HPDE6-E6E7 (cell line): ENCODE results near the gene LRRC8C.

Experiments used
- DNase-seq: peaks from one replicate; pipeline ENCODE4 v3.0.0; 2011; ENCODE audit warnings: missing footprints; ENCODE audit errors: extremely low spot score

Gene LRRC8C

DNA sequence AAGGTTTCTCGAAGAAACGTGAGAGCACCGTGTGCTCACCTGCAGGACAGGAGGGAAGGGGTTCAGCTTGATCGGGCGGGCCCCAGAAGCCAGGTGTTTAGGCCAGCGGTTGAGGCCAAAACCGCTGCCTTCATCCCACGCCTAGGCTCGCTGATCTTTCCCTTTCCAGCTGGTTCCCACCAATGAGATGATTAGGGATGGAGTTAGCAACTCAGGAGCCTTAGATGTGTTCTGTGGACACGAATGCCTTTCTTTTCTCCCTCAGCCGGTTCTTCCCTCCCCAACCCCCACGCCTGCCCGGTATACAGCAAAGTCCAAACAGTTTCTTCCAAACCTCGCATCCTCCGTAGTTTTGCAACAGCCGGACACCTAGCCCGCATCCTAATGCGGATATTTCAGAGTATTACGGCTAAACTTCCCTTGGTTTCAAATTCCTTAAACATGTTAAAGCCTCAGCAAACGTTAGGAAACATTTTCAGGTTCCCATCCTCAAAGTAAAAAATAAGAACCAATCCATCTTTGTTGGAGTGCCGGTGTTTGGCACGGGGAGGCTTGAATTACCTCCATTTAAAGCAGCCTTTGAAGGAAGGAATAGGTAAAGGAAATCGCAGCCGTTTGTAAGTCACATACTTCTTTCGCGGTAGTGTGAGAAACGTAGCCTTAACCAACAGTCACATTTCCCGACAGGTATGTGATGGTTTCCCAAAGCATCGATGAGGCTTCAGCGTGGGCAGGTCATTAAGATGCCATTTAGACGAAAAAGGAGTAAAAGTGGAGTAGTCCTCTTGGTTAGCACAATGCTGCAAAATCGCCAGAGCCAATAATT lies 1.1 kb downstream of the LRRC8C start:
- peak; percentile 17 for DNase-seq

DNA sequence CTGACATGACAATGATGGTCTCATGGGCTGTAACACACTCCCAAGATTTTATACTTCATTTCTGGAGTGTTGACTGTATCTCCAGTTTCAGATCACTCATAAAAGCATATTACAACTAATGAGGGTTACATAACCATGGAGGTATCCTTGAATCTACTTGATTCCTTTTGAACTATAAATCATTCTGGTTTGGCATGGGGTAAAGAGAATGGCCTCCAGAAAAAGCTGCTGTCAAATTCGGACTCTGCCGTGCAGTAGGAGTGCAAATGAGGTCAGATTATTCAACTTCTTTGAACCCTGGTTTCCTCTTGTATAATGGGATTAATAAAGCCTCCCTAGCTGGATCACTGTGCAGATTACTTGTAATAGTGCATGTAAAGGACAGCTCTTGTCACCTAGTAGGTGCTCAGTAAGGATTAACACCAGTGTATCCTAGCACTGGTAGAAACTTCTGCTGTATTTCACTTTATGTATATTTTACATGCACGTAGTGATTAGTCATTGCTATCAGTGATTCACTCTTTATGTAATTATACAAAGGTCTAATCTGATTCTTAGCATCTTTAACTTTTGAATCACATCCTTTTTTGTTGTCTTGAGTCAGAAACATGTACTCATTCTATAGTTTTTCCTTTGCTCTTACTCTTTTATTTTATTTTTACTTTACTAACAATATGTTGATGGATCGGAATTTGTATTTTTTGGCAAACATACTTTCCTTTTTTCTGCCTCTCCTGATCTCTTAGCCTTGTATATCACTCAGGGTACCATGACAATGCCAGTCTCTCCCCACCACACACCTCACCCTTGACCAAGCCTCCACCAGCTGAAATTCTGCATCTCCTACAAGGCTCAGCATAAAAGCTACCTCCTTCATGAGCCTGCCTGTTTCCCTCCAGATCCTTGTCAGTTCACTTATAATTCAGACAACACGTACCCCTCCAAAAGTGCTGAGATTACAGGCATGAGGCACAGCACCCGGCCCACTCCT lies 3.2 kb downstream of the LRRC8C start:
- peak; percentile 29 for DNase-seq

DNA sequence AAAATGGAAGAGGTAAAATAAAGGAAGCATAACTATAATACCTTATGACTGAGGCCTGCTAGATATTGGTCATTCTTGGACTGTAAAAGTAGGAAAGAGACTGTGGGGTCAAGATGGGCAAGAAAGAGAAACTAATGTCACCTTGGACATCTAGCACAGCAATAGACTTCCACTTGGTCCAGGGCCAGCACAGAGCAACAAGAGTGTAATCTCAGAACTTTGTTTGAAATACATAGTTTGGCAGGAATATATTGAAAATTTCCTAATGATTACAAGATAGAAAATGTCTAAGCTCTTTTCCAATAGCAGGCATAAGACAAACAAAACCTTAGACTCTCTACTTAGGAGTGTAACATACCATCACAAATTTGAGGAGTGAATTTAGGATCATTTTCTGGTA lies 4.6 kb downstream of the LRRC8C start:
- DNase-seq = no peak

GRCh38 chr1:89640440-89640839 lies 7.5 kb downstream of the LRRC8C start:
- no peak for DNase-seq

- DNase-seq = no peak
Observed at GRCh38 chr1:89641781-89642180, 8.9 kb downstream of the LRRC8C start.

- no peak for DNase-seq
Observed at GRCh38 chr1:89643577-89643976, 10.7 kb downstream of the LRRC8C start.

- DNase-seq = no peak
Observed at GRCh38 chr1:89644119-89644814, 11.3 kb downstream of the LRRC8C start.

DNA sequence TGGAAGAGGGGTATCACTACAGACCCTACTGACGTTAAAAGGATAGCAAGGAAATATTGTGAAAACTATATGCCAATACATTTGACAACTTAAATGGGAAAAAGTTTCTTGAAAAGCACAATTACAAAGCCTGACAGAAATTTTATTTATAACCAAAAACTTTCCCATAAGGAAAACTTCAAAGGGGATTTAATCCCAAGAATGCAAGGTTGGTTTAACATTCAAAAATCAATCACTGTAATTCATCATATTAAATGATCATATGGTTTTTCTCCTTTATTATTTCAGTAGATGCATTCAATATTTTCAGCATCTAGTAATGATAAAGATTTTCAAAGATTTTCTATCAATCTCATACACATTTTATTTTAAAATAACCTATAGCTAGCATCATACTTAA lies 13.3 kb downstream of the LRRC8C start:
- DNase-seq = no peak

- no peak for DNase-seq
Observed at GRCh38 chr1:89649783-89650182, 16.9 kb downstream of the LRRC8C start.

DNA sequence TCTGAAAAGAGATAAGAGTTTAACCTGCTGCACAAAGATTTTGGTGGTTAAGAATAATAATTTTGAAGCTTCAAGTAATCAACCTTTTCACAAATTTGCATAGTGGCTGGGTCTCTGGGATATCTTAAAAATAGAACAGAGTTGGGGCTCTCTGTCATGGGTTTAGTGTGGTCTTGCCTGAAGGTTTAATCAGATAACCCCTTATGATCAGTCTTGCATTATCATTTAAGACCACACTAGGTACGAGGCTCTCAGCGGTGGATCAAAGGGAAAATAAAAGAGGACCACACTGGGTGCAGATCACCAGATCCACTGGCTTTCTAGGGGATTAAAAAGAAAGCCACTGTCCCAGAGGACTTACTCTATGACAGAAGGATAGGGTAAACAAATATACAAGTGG lies 19.5 kb downstream of the LRRC8C start:
- no peak for DNase-seq

- no peak for DNase-seq
Observed at GRCh38 chr1:89657886-89658285, 25.0 kb downstream of the LRRC8C start.

GRCh38 chr1:89659322-89660081 lies 26.6 kb downstream of the LRRC8C start:
- no peak for DNase-seq

- no peak for DNase-seq
Observed at GRCh38 chr1:89660224-89661061, 27.5 kb downstream of the LRRC8C start.

DNA sequence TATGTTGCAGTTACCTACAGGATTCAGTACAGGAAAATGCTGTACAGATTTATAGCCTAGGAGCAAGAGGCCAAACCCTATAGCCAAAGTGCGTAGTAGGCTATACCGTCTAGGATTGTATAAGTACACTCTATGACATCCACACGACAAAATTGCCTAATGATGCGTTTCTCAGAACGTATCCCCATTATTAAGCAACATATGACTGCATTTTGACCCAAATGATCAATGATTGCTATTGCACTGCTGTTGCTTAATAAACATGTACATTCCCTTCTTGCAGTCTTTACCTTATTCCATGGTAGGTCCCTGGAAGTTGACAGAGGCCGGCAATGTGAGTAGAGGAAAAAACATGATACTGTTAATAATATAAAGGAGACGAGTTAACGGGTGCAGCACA lies 33.0 kb downstream of the LRRC8C start:
- DNase-seq = no peak

DNA sequence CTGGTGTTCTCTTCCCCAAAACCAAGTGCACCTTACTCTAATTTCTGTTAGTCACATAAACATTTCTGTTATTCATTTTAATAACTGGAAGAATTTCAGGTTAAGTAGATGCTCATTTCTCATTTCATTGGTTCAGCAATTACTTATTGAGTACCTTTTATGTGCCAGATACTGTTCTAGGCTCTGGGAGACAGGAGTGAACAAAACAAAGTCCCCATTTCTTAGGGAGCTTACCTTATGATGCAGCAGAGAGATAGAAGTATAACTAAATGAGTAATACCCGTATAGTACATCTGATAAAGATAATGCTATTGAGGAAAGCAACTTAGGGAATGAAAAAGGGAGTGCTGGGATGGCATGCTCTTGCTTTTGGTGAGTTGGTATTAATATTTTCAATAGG lies 33.7 kb downstream of the LRRC8C start:
- DNase-seq = no peak

DNA sequence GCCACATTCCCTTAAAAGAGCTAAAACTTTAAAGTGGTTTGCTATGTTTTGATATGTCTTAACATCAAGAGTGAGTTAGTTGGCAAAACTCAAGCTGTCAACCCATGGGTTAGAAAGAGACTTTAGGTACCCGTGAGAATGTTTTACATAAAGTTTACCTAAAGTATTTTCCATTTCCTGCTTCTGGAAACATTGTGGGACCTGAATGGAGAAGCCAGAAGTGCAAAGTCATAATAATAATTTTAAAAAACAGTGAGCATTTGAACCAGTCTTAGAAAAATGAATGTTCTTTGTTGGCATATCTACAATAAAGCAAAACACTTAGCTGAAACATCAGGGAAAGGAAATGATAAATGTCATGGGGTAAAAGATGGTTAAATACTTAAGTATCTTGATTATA lies 34.8 kb downstream of the LRRC8C start:
- DNase-seq = no peak

- no peak for DNase-seq
Observed at GRCh38 chr1:89668961-89669360, 36.0 kb downstream of the LRRC8C start.

GRCh38 chr1:89669441-89669840 lies 36.5 kb downstream of the LRRC8C start:
- DNase-seq = no peak

- no peak for DNase-seq
Observed at GRCh38 chr1:89670163-89670562, 37.2 kb downstream of the LRRC8C start.

DNA sequence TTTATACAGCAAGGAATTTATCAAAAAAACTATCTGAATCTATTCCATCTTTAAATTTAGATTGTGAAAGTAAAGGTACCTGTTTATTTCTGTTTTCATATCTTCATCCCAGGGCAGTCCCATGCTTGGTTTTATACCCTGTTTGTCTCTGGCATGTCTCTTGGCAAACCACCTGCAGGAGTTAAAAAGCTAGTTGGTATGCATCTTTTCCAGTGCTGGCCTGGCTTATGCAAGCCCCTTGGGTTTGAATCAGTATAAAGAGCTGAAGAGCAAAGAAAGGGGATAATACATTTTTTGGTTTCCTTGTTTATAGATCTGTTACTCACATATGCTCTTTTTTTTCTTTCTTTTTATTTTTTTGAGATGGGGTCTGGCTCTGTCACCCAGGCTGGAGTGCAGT lies 37.8 kb downstream of the LRRC8C start:
- no peak for DNase-seq
